A549 (cell line): ENCODE results near the gene PANX2. TPM values are rescaled to one million over a fixed set of nuclear protein-coding genes. Genes with fewer than 3 reads are reported as not detected.

Experiments used
- ATAC-seq, 2 experiments: fragments of 200-7000 bp in 1 of 2; fragments of >200 bp in 1 of 2; cut with Nextera tagmentation in 1 of 2; cut with Tn5 transposase in 1 of 2; 3 replicates each; pipeline versions ENCODE4 v1.8.0 to v1.9.1; 2018 to 2020; ENCODE audit warnings: mild to moderate bottlenecking in 1 of 2, moderate library complexity in 1 of 2
- CTCF ChIA-PET: fragments of 300-600 bp; sonication (Branson Sonifier 250); formaldehyde crosslinking; extraction: SDS; loops from one replicate; lab custom pipeline; 2021; ENCODE audit warnings: antibody characterized with exemption, inconsistent platforms; lab: Yijun Ruan, JAX
- POLR2A ChIA-PET: fragments of 350-600 bp; formaldehyde crosslinking; extraction: SDS; loops from one replicate; lab custom pipeline; 2021; ENCODE audit warnings: antibody characterized with exemption, inconsistent platforms; lab: Yijun Ruan, JAX
- DNase-seq, 2 experiments: peaks; one replicate each; pipeline versions ENCODE4 v3.0.0 to v3.0.0-alpha.2; 2011 to 2016; ENCODE audit warnings: low read depth in 1 of 2, low spot score in 1 of 2
- FAIRE-seq: peaks from 2 replicates; lab custom pipeline; 2011; peaks lifted over from hg19 to GRCh38; lab: Jason Lieb, UNC
- H3K27ac ChIP-seq, 2 experiments: fragments of >200 bp; sonication (Bioruptor Twin); formaldehyde crosslinking; 3 replicates each; pipeline ENCODE4 v1.5.1; 2016 to 2017
- H3K4me1 ChIP-seq: fragments of >200 bp; sonication (Bioruptor Twin); formaldehyde crosslinking; 3 replicates; pipeline ENCODE4 v1.6.1; 2016
- H3K4me2 ChIP-seq: fragments of >200 bp; sonication (Bioruptor Twin); formaldehyde crosslinking; 3 replicates; pipeline ENCODE4 v1.6.1; 2016
- H3K4me3 ChIP-seq: fragments of >200 bp; sonication (Bioruptor Twin); formaldehyde crosslinking; 3 replicates; pipeline ENCODE4 v1.5.1; 2016
- H3K9me3 ChIP-seq: fragments of >200 bp; sonication (Bioruptor Twin); formaldehyde crosslinking; 3 replicates; pipeline ENCODE4 v1.6.1; 2016
- CBX2 ChIP-seq: fragments of 200-600 bp; sonication (generic); IDR thresholded peaks from 2 replicates; pipeline ENCODE4 v1.6.1; 2016; ENCODE audit warnings: low read depth, mild to moderate bottlenecking, borderline replicate concordance
- CEBPB ChIP-seq, 2 experiments: fragments of >200 bp in 1 of 2; sonication (Bioruptor Twin) in 1 of 2; formaldehyde crosslinking in 1 of 2; IDR thresholded peaks; 2 replicates each; pipeline ENCODE4 v1.6.1; 2012 to 2016
- EHMT2 ChIP-seq: fragments of 200-600 bp; sonication (generic); IDR thresholded peaks from 2 replicates; pipeline ENCODE4 v1.6.1; 2016; ENCODE audit warnings: antibody characterized with exemption, low read depth, mild to moderate bottlenecking, moderate library complexity
- ESRRA ChIP-seq: fragments of 150-350 bp; IDR thresholded peaks from 2 replicates; pipeline ENCODE4 v1.6.1; 2014; ENCODE audit warnings: mild to moderate bottlenecking, low read length, borderline replicate concordance
- FOSB ChIP-seq: fragments of 250-450 bp; sonication (Bioruptor Pico); IDR thresholded peaks from 2 replicates; pipeline ENCODE4 v1.5.0; 2020; ENCODE audit warnings: mild to moderate bottlenecking, moderate library complexity
- FOXS1 ChIP-seq: fragments of 250-450 bp; sonication (Bioruptor Pico); IDR thresholded peaks from 2 replicates; pipeline ENCODE4 v1.5.0; 2020; ENCODE audit warnings: mild to moderate bottlenecking, moderate library complexity
- HEYL ChIP-seq: fragments of 250-450 bp; sonication (Bioruptor Pico); IDR thresholded peaks from 2 replicates; pipeline ENCODE4 v1.8.0; 2021; ENCODE audit warnings: mild to moderate bottlenecking, moderate library complexity
- HOXA7 ChIP-seq: fragments of 250-450 bp; sonication (Bioruptor Pico); IDR thresholded peaks from 2 replicates; pipeline ENCODE4 v1.5.0; 2020; ENCODE audit warnings: mild to moderate bottlenecking, moderate library complexity
- HOXB5 ChIP-seq: fragments of 250-450 bp; sonication (Bioruptor Pico); IDR thresholded peaks from 2 replicates; pipeline ENCODE4 v1.5.0; 2020; ENCODE audit warnings: mild to moderate bottlenecking, moderate library complexity
- JUN ChIP-seq, 2 experiments: fragments of >200 bp; sonication (Bioruptor Twin); formaldehyde crosslinking; IDR thresholded peaks; 2 replicates in 1 of 2; 3 replicates in 1 of 2; pipeline ENCODE4 v1.6.1; 2016 to 2017
- KDM1A ChIP-seq: fragments of 200-600 bp; sonication (generic); IDR thresholded peaks from 2 replicates; pipeline ENCODE4 v1.6.1; 2016; ENCODE audit warnings: low read depth, mild to moderate bottlenecking
- MAFK ChIP-seq: fragments of 450-650 bp; IDR thresholded peaks from 2 replicates; pipeline ENCODE4 v1.6.1; 2014; ENCODE audit not compliant: partially characterized antibody
- PHF8 ChIP-seq: fragments of 200-600 bp; sonication (generic); IDR thresholded peaks from 2 replicates; pipeline ENCODE4 v1.6.1; 2016; ENCODE audit warnings: low read depth, mild to moderate bottlenecking, antibody characterized with exemption, moderate library complexity, borderline replicate concordance
- POLR2AphosphoS2 ChIP-seq: conservative IDR thresholded peaks from 2 replicates; pipeline ENCODE4 v1.6.1; 2012; ENCODE audit warnings: low read length, improper control_type of control experiment, inconsistent platforms
- RFX5 ChIP-seq: fragments of 450-650 bp; IDR thresholded peaks from 2 replicates; pipeline ENCODE4 v1.7.1; 2014; ENCODE audit warnings: antibody characterized with exemption, mild to moderate bottlenecking, moderate library complexity
- SREBF2 ChIP-seq: fragments of 450-650 bp; IDR thresholded peaks from 2 replicates; pipeline ENCODE4 v1.6.1; 2014; ENCODE audit warnings: mild to moderate bottlenecking, moderate library complexity
- TFCP2L1 ChIP-seq: fragments of 250-450 bp; sonication (Bioruptor Pico); IDR thresholded peaks from 2 replicates; pipeline ENCODE4 v1.5.0; 2021; ENCODE audit warnings: mild to moderate bottlenecking
- ZSCAN20 ChIP-seq: fragments of 250-450 bp; sonication (Bioruptor Pico); IDR thresholded peaks from 2 replicates; pipeline ENCODE4 v1.8.0; 2022; ENCODE audit warnings: mild to moderate bottlenecking, moderate library complexity
- WGBS: methylation state at CpG from one replicate; pipeline ENCODE4 v1.1.6; 2017; ENCODE audit errors: missing lambda C conversion rate; 5-methylcytosine and 5-hydroxymethylcytosine counted together
- polyA plus RNA-seq, 4 experiments: library from polyadenylated mRNA; depleted of rRNA in 3 of 4; stranded (reverse); fragments of >200 nt; fragmentation: RNase III in 1 of 4; extraction: RNeasy Plus Mini Kit Qiagen cat#74134 plus additional on column Dnase treatment in 1 of 4; gene quantifications; 2 replicates in 3 of 4; 3 replicates in 1 of 4; pipeline ENCODE4 v1.2.3, GENCODE V29; 2011 to 2017
- TF ChIP-seq, protein P1 (sequence below): fragments of 250-450 bp; sonication (Bioruptor Pico); IDR thresholded peaks from 2 replicates; pipeline ENCODE4 v1.5.0; 2021; ENCODE audit warnings: mild to moderate bottlenecking, moderate library complexity, borderline replicate concordance
- TF ChIP-seq, protein P2 (sequence below): IDR thresholded peaks from 2 replicates; pipeline ENCODE4 v1.6.1; 2012

The PANX2 gene
- polyA plus RNA-seq, 2 of the 4 experiments (the other 2 are of a cell fraction) = 1.6 to 4.4 TPM

DNA sequence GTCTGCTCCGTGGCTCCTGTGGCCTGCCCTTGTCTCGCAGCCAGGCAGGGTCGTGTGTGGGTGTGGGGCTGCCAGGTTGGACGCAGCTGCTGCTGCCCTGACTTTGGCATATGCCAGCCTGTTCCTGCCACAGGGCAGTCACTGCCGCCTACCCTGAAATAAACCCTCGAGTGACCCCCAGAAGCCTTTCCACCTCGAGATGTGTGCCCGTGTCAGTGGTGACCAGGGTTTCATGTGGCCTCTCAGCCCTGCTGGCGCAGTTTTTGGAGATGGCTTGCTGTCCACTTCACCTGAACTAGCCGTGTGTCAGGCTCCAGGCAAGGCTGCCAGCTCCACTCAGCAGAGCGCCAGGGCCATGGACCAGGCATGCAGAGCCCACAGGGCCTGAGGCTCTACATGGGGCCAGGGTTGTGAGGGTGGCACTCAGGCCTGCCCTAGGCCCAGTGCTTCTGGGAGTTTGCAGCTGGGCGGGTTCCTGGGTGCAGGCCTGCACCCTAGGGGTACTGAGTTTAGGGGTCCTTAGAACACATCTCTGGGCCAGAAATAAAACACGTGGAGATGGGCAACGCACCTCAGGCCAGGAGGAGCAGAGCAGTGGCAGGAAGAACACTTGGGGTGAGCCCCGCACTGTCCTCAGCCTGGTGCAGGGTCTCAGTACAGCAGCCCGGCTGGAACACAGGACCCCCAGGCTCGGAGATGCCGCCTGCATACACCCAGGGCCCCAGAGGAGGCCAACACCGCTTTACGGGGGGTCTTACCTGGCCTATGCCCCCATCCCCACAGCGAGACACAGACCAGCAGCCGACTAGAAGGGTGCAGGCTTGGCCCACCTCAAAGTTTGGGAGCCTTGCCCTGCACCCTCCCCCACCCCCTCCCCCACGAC, 8.8 kb upstream of the PANX2 start:
- ChIA-PET POLR2A (no interaction called here), CTCF (interaction anchor here (1.3 kb wide), 1 partner anchor 12 kb away, joined by 6 read pairs; no protein-coding TSS in a partner anchor)
- TF ChIP-seq FOSB = no peak
- FAIRE-seq = no peak
- Histone ChIP-seq H3K4me2 (no peak overlapping the region), H3K9me3 (no peaks in the 10 kb centered on the region), H3K27ac (no peak overlapping the region), H3K4me1 (no peaks in the 10 kb centered on the region), H3K4me3 (no peak overlapping the region)
- no peak for DNase-seq
- WGBS = 70% methylated on average over 4 of the region's 23 CpGs
- no peak; a peak in 1 of 6 replicates for ATAC-seq

DNA sequence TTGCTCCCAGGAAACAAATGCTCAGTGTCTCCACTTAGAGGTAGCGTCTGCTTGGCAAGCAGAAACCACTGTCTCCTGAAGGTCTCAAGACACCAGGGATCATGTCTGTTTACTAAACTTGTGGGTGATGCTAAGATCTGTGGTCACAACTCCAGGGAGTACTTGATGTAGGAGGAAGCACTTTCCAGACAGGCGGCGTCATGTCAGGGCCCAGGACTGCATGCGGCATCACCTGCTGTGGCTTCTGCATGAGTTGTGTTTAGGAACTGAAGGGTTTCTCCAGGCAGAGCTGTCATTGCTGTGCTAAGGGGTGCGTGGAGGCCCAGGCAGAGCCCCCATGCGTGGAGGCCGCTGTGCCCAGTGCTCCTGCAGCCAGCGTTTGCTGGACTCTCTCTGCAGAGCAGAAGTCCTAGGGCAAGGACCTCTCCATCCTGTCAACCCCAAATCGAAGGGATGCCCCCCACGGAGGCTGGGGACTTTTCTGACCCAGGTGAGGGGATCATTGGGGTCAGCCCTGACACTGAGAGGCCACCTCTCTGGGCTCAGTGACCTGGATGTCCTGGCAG, 8.1 kb upstream of the PANX2 start:
- no peak overlapping the region for H3K4me3 ChIP-seq
- ATAC-seq (no peak), DNase-seq (no peak), FAIRE-seq (no peak)
- 90% methylated on average over 4 of the region's 10 CpGs for WGBS
- ChIA-PET POLR2A (no interaction called here), CTCF (interaction anchor here (3.3 kb wide), 1 partner anchor 13 kb away, joined by 12 read pairs; no protein-coding TSS in a partner anchor)
- H3K4me2 ChIP-seq = no peak overlapping the region
- TF ChIP-seq SREBF2 (no peak), JUN (IDR thresholded peaks at IDR 0.05) (no peak), EHMT2 (no peak), HOXB5 (CRISPR knock-in tag) (no peak), TFCP2L1 (CRISPR knock-in tag) (no peak)
- H3K4me1 ChIP-seq = no peaks in the 10 kb centered on the region
- H3K27ac ChIP-seq = no peak overlapping the region
- no peaks in the 10 kb centered on the region for H3K9me3 ChIP-seq

DNA sequence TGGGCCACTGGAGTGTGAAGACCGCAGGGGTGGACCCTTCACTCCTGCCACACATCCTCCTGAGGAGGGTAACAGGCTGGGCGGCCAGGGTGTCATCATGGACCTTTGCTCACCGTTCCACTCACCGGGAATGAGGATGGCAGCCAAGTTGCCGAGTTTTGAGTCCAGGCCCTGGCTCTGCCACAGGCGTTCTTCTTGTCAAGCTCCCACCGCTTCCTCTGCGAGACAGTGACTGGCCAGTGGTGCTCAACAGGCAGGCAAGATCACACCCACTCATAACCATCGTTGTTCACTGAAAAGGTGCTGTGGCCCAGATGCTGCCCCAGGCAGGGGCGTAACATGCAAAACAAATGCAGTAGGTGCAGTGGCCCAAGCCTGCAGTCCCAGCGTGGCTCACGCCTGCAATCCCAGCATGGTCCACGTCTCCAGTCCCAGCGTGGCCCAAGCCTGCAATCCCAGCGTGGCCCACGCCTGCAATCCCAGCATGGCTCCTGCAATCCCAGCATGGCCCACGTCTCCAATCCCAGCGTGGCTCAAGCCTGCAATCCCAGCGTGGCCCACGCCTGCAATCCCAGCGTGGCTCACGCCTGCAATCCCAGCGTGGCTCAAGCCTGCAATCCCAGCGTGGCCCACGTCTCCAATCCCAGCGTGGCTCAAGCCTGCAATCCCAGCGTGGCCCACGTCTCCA, 5.0 kb upstream of the PANX2 start:
- Histone ChIP-seq H3K4me3 (no peak overlapping the region), H3K9me3 (no peaks in the 10 kb centered on the region), H3K4me2 (no peak overlapping the region), H3K4me1 (no peaks in the 10 kb centered on the region), H3K27ac (no peak overlapping the region)
- no peak for TF ChIP-seq MAFK
- no peak for TF ChIP-seq FOXS1 (CRISPR knock-in tag)
- TF ChIP-seq, protein P1, sequence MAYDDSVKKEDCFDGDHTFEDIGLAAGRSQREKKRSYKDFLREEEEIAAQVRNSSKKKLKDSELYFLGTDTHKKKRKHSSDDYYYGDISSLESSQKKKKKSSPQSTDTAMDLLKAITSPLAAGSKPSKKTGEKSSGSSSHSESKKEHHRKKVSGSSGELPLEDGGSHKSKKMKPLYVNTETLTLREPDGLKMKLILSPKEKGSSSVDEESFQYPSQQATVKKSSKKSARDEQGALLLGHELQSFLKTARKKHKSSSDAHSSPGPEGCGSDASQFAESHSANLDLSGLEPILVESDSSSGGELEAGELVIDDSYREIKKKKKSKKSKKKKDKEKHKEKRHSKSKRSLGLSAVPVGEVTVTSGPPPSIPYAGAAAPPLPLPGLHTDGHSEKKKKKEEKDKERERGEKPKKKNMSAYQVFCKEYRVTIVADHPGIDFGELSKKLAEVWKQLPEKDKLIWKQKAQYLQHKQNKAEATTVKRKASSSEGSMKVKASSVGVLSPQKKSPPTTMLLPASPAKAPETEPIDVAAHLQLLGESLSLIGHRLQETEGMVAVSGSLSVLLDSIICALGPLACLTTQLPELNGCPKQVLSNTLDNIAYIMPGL (CRISPR knock-in tag) = no peak
- no peak for TF ChIP-seq POLR2AphosphoS2
- no peak for TF ChIP-seq HEYL (CRISPR knock-in tag)
- no peak for TF ChIP-seq HOXA7 (CRISPR knock-in tag)
- TF ChIP-seq PHF8 = no peak
- no peak for TF ChIP-seq ESRRA
- TF ChIP-seq CBX2 = no peak
- TF ChIP-seq EHMT2 = no peak
- TF ChIP-seq KDM1A = no peak
- no peak for TF ChIP-seq RFX5
- TF ChIP-seq CEBPB (IDR thresholded peaks at IDR 0.05) = no peak
- TF ChIP-seq, protein P2, sequence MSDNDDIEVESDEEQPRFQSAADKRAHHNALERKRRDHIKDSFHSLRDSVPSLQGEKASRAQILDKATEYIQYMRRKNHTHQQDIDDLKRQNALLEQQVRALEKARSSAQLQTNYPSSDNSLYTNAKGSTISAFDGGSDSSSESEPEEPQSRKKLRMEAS = no peak
- no peak for TF ChIP-seq ZSCAN20 (CRISPR knock-in tag)
- no peak for TF ChIP-seq SREBF2
- POLR2A ChIA-PET = no interaction called here
- CTCF ChIA-PET = interaction anchor here (0.9 to 3.3 kb wide), 2 partner anchors 16 to 25 kb away, joined by 3 to 12 read pairs; no protein-coding TSS in a partner anchor
- DNase-seq (no peak), FAIRE-seq (no peak), ATAC-seq (no peak)
- WGBS = 81% methylated on average over 15 of the region's 28 CpGs
